Coronary artery (tissue), 2 donors: Measurements from ENCODE around the gene CCDC121.

Source experiments
- DNase-seq: peaks from one replicate; pipeline ENCODE4 v3.0.0-alpha.2; 2017; ENCODE audit warnings: low spot score
- H3K27ac ChIP-seq, 2 donors: fragments of 200-600 bp; sonication (generic); one replicate each; pipeline ENCODE4 v1.5.1; 2016 to 2019
- H3K4me3 ChIP-seq: fragments of 200-600 bp; sonication (generic); 2 replicates; pipeline ENCODE4 v1.5.1; 2016; ENCODE audit warnings: mild to moderate bottlenecking, moderate library complexity
- CTCF ChIP-seq: fragments of 200-600 bp; sonication (generic); IDR thresholded peaks from one replicate; pipeline ENCODE4 v1.5.1; 2019; ENCODE audit warnings: antibody characterized with exemption

Gene CCDC121

GRCh38 chr2:27651056-27651455 lies 22.2 kb upstream of the CCDC121 start:
- DNase-seq = no peak
- H3K4me3 ChIP-seq = no peak overlapping the region
- TF ChIP-seq CTCF = no peak
- H3K27ac ChIP-seq = no peak overlapping the region

GRCh38 chr2:27647737-27648136 lies 18.9 kb upstream of the CCDC121 start:
- Histone ChIP-seq H3K27ac (no peak overlapping the region), H3K4me3 (no peak overlapping the region)
- DNase-seq = no peak
- no peak for TF ChIP-seq CTCF

- no peak overlapping the region for H3K27ac ChIP-seq
- no peak for TF ChIP-seq CTCF
- no peak for DNase-seq
- no peak overlapping the region for H3K4me3 ChIP-seq
These were observed 18.5 kb upstream of the CCDC121 start for GRCh38 chr2:27647289-27647688.

- Histone ChIP-seq H3K4me3 (no peak overlapping the region), H3K27ac (no peak overlapping the region)
- no peak for DNase-seq
- TF ChIP-seq CTCF = no peak
These were observed 16.4 kb upstream of the CCDC121 start for GRCh38 chr2:27645197-27645596.

DNA sequence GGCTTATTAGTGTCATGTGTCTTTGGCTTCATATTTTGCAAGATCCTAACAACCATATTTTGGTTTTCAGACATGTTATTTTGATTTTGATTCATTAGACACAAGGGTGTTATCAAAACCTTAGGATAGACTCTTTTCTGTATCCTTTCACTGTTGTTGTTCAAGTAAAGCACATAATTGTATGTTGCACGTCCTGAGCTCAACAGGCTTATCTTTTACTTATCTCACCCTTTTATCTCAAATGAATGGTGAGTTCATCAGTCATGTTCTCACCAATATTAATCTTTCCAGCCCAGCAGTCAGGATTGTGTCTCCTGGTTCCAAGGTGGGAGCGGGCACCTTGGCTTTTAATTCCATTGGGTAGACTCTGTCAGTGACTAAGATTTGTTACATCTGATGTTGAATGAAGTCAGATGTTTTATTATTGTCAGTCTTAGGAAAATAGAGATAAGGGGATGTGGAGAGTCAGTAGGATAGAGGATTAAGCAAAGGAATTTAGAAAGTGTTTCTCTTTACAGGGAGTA lies 12.0 kb upstream of the CCDC121 start:
- H3K4me3 ChIP-seq = no peak overlapping the region

DNA sequence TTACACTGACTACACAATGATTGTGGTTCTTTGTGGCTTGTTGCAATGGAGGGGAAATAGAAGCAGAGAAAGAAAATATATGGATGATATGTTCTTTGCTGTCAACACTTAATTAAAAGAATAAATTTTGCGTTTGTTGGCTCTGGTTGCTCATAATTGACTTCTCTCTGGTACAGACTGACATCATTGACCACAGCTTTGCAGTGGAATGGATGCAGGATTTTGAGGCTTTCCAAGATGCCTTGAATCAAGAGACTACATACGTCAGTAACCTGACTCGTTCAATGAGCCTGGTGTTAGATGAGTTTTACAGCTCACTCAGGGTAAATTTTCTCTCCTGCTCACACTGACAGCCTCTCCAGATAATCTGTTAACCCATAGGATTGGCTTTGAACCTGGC lies 9.9 kb upstream of the CCDC121 start:
- no peak for DNase-seq
- no peak for TF ChIP-seq CTCF
- H3K4me3 ChIP-seq = no peak overlapping the region
- no peak overlapping the region for H3K27ac ChIP-seq

More for the DNA sequence above, 12.0 kb upstream of the CCDC121 start:
- no peak overlapping the region for H3K27ac ChIP-seq
- no peak for DNase-seq
- TF ChIP-seq CTCF = no peak

GRCh38 chr2:27638037-27638637 lies 9.3 kb upstream of the CCDC121 start:
- TF ChIP-seq CTCF = no peak
- Histone ChIP-seq H3K27ac (no peak overlapping the region), H3K4me3 (no peak overlapping the region)
- DNase-seq = no peak
